HepG2 (cell line): Measurements from ENCODE around the gene CDKN2AIP. TPM values are rescaled to one million over a fixed set of nuclear protein-coding genes. Genes with fewer than 3 reads are reported as not detected.

Experiments
- ARHGAP35 ChIP-seq: sonication (generic); formaldehyde crosslinking; IDR thresholded peaks from 2 replicates; pipeline ENCODE4 v1.9.0; 2022; ENCODE audit warnings: mild to moderate bottlenecking, inconsistent platforms, moderate library complexity, missing genetic modification reagents, borderline replicate concordance
- HOXD1 ChIP-seq: sonication (generic); formaldehyde crosslinking; IDR thresholded peaks from 2 replicates; pipeline ENCODE4 v1.5.0; 2020; ENCODE audit warnings: missing genetic modification reagents
- IRX3 ChIP-seq: sonication (generic); formaldehyde crosslinking; IDR thresholded peaks from 2 replicates; pipeline ENCODE4 v1.8.1; 2023; ENCODE audit warnings: mild to moderate bottlenecking, low read depth, missing genetic modification reagents, borderline replicate concordance
- KAT2B ChIP-seq: fragments of 150-350 bp; IDR thresholded peaks from 2 replicates; pipeline ENCODE4 v1.6.1; 2014; ENCODE audit warnings: low read depth, low read length, borderline replicate concordance
- KAT8 ChIP-seq: IDR thresholded peaks from 2 replicates; pipeline ENCODE4 v1.6.1; 2016; ENCODE audit warnings: missing genetic modification reagents, missing compliant biosample characterization
- KDM5A ChIP-seq: fragments of 200-600 bp; sonication (generic); IDR thresholded peaks from 2 replicates; pipeline ENCODE4 v1.7.0; 2018; ENCODE audit warnings: antibody characterized with exemption, mild to moderate bottlenecking, low read length, borderline replicate concordance
- MAX ChIP-seq: IDR thresholded peaks from 2 replicates; pipeline ENCODE4 v1.6.1; 2012; ENCODE audit warnings: inconsistent platforms
- REST ChIP-seq, 2 experiments: IDR thresholded peaks; 2 replicates each; pipeline ENCODE4 v1.6.1; 2011 to 2012; ENCODE audit warnings: low read length in 2 of 2, borderline replicate concordance in 1 of 2, low read depth in 1 of 2, mild to moderate bottlenecking in 1 of 2, moderate library complexity in 1 of 2
- TBX3 ChIP-seq: fragments of 450-650 bp; IDR thresholded peaks from 2 replicates; pipeline ENCODE4 v1.6.1; 2017; ENCODE audit warnings: antibody characterized with exemption, mild to moderate bottlenecking, inconsistent platforms, borderline replicate concordance
- THAP9 ChIP-seq: sonication (generic); formaldehyde crosslinking; IDR thresholded peaks from 2 replicates; pipeline ENCODE4; 2020; ENCODE audit warnings: missing genetic modification reagents, mild to moderate bottlenecking, borderline replicate concordance
- WIZ ChIP-seq: sonication (generic); formaldehyde crosslinking; IDR thresholded peaks from 2 replicates; pipeline ENCODE4 v1.5.1; 2020; ENCODE audit warnings: mild to moderate bottlenecking, missing genetic modification reagents
- ZBTB39 ChIP-seq: sonication (generic); formaldehyde crosslinking; IDR thresholded peaks from 2 replicates; pipeline ENCODE4 v1.5.0; 2020; ENCODE audit warnings: missing genetic modification reagents
- ZBTB43 ChIP-seq: sonication (generic); formaldehyde crosslinking; conservative IDR thresholded peaks from 2 replicates; pipeline ENCODE4 v1.4.0; 2020; ENCODE audit warnings: missing genetic modification reagents
- ZNF230 ChIP-seq: sonication (generic); formaldehyde crosslinking; IDR thresholded peaks from 2 replicates; pipeline ENCODE4 v1.4.0; 2020; ENCODE audit warnings: mild to moderate bottlenecking, missing genetic modification reagents
- ZNF260 ChIP-seq: sonication (generic); formaldehyde crosslinking; IDR thresholded peaks from 2 replicates; pipeline ENCODE4 v1.4.0; 2020; ENCODE audit warnings: missing genetic modification reagents, low read depth, mild to moderate bottlenecking, borderline replicate concordance
- ZNF292 ChIP-seq: sonication (generic); formaldehyde crosslinking; IDR thresholded peaks from 2 replicates; pipeline ENCODE4 v1.8.1; 2022; ENCODE audit warnings: mild to moderate bottlenecking, low read depth, missing genetic modification reagents, borderline replicate concordance
- ZNF569 ChIP-seq: sonication (generic); formaldehyde crosslinking; IDR thresholded peaks from 2 replicates; pipeline ENCODE4 v1.5.0; 2020; ENCODE audit warnings: mild to moderate bottlenecking, missing genetic modification reagents, moderate library complexity, borderline replicate concordance
- ZNF724P ChIP-seq: sonication (generic); formaldehyde crosslinking; IDR thresholded peaks from 2 replicates; pipeline ENCODE4 v1.8.0; 2022; ENCODE audit warnings: missing genetic modification reagents, borderline replicate concordance
- polyA plus RNA-seq, 8 experiments: library from polyadenylated mRNA; depleted of rRNA in 3 of 8; stranded (reverse) in 7 of 8; unstranded in 1 of 8; fragments of >200 nt; fragmentation: Illumina TruSeq in 4 of 8; extraction: Trizol in 4 of 8; gene quantifications; 2 replicates each; pipeline versions ENCODE4 v1.2.1 to v1.2.3, GENCODE V29; 2011 to 2016; ENCODE audit warnings: low read depth in 4 of 8, missing spikeins in 1 of 8, mixed read lengths in 1 of 8; ENCODE audit not compliant: insufficient read depth in 1 of 8
- total RNA-seq, 5 experiments: library from RNA; depleted of rRNA; stranded (reverse); fragments of >200 nt; fragmentation: Illumina TruSeq; extraction: Trizol; gene quantifications; 2 replicates each; pipeline ENCODE4 v1.2.3, GENCODE V29; 2016; ENCODE audit warnings: low read depth in 1 of 5

Gene CDKN2AIP
- total and polyA plus RNA-seq, 2 of the 13 experiments (the other 11 are each of a cell fraction or from before 2014, with no cell fraction given): 17.0 to 18.7 TPM

GRCh38 chr4:183443655-183444213, 702 bp upstream of the CDKN2AIP start (continued):
- TF ChIP-seq REST (IDR thresholded peaks at IDR 0.05; ENCODE audit: borderline replicate concordance in 1 of 2, low read depth in 1 of 2, low read length in 2 of 2) (peak in 1 of 2 experiments; percentile 26; a peak in 1 of 4 replicates), HOXD1 (CRISPR knock-in tag) (no peak), KAT8 (CRISPR knock-in tag) (no peak; the same call in 1 of the 2 replicates), KDM5A (no peak), WIZ (CRISPR knock-in tag) (no peak), IRX3 (CRISPR knock-in tag) (peak; percentile 86), ZBTB39 (no peak), THAP9 (no peak; the same call in 1 of the 2 replicates), ZNF569 (CRISPR knock-in tag) (no peak), ZNF260 (no peak), ZBTB43 (CRISPR knock-in tag) (peak; percentile 63; the same call in 1 of the 2 replicates), ZNF724P (CRISPR knock-in tag) (peak; percentile 16; the same call in 1 of the 2 replicates), MAX (peak; percentile 89), ZNF292 (peak; percentile 75), KAT2B (no peak), ZNF230 (CRISPR knock-in tag) (0 out of 2 replicates have a peak, but pooled peaks have one; percentile 29), TBX3 (peak; percentile 29; the same call in 1 of the 2 replicates), ARHGAP35 (CRISPR knock-in tag) (0 out of 2 replicates have a peak, but pooled peaks have one; percentile 51)
